Calu3 (cell line): ENCODE results near the gene KRTAP10-6. TPM values are rescaled to one million over a fixed set of nuclear protein-coding genes. Genes with fewer than 3 reads are reported as not detected.
A peak's percentile ranks its signal among the peaks of the same experiment; 100 is the strongest.
"Not testable (repeated sequence)": the region's sequence is repeated elsewhere in the genome, so short reads cannot be mapped to it uniquely, and the experiment has no call there.

Experiments used
- Bru-seq: library from RNA; stranded (reverse); fragments of 400-500 nt; gene quantifications from one replicate; lab custom pipeline; 2021; lab: Mats Ljungman, UMichigan
- BruChase-seq, 2 experiments: library from RNA; stranded (reverse); fragments of 400-500 nt; gene quantifications; one replicate each; lab custom pipeline; 2021; lab: Mats Ljungman, UMichigan
- BruUV-seq: library from RNA; stranded (reverse); fragments of 400-500 nt; replicated peaks from 2 replicates; lab custom pipeline; 2021; lab: Mats Ljungman, UMichigan
- CTCF ChIA-PET: fragments of 300-600 bp; sonication (Branson Sonifier 250); formaldehyde crosslinking; loops from one replicate; lab custom pipeline; 2022; ENCODE audit warnings: antibody characterized with exemption; lab: Charles Lee
- DNase-seq: peaks from one replicate; pipeline ENCODE4 v3.0.0; 2022
- H3K27ac Mint-ChIP-seq: one replicate; pipeline ENCODE4 v1.8.0; 2022; ENCODE audit warnings: mixed read lengths; ENCODE audit not compliant: unreplicated experiment
- H3K27me3 Mint-ChIP-seq: one replicate; pipeline ENCODE4 v1.8.0; 2022; ENCODE audit warnings: mixed read lengths; ENCODE audit not compliant: unreplicated experiment
- H3K36me3 Mint-ChIP-seq: one replicate; pipeline ENCODE4 v1.8.0; 2022; ENCODE audit warnings: mild to moderate bottlenecking, moderate library complexity, mixed read lengths; ENCODE audit not compliant: insufficient read depth, unreplicated experiment
- H3K4me1 Mint-ChIP-seq: one replicate; pipeline ENCODE4 v1.8.0; 2022; ENCODE audit warnings: mild to moderate bottlenecking, low read depth, mixed read lengths; ENCODE audit not compliant: unreplicated experiment
- H3K4me3 Mint-ChIP-seq: one replicate; pipeline ENCODE4 v1.8.0; 2022; ENCODE audit warnings: mild to moderate bottlenecking, low read depth, moderate library complexity, mixed read lengths; ENCODE audit not compliant: unreplicated experiment
- H3K9me3 Mint-ChIP-seq: one replicate; pipeline ENCODE4 v1.8.0; 2022; ENCODE audit warnings: low read depth, mixed read lengths; ENCODE audit not compliant: unreplicated experiment
- CTCF ChIP-seq: fragments of 200-600 bp; IDR thresholded peaks from one replicate; pipeline ENCODE4 v1.8.0; 2022; ENCODE audit warnings: antibody characterized with exemption; ENCODE audit not compliant: unreplicated experiment
- intact Hi-C: fragments of 100-400 bp; cut with micrococcal nuclease; formaldehyde crosslinking; loops from one replicate; pipeline ENCODE4 v1.10.0; 2022; ENCODE audit not compliant: unreplicated experiment
- long read RNA-seq: library from polyadenylated mRNA; stranded (forward); transcript quantifications from one replicate; pipeline ENCODE4 v2.0.0, GENCODE V29; 2022
- total RNA-seq: library from RNA; stranded (reverse); gene quantifications from 2 replicates; pipeline ENCODE4 v1.2.3, GENCODE V29; 2022

The KRTAP10-6 gene
- total RNA-seq, result not detected in 2 replicates
- not detected for Bru-seq, nascent RNA
- not detected for BruChase-seq, experiment 1, labeled RNA remaining after a 6-hour chase
- not detected for BruChase-seq, experiment 2, labeled RNA remaining after a 2-hour chase
- long read RNA-seq, result 0 reads

DNA sequence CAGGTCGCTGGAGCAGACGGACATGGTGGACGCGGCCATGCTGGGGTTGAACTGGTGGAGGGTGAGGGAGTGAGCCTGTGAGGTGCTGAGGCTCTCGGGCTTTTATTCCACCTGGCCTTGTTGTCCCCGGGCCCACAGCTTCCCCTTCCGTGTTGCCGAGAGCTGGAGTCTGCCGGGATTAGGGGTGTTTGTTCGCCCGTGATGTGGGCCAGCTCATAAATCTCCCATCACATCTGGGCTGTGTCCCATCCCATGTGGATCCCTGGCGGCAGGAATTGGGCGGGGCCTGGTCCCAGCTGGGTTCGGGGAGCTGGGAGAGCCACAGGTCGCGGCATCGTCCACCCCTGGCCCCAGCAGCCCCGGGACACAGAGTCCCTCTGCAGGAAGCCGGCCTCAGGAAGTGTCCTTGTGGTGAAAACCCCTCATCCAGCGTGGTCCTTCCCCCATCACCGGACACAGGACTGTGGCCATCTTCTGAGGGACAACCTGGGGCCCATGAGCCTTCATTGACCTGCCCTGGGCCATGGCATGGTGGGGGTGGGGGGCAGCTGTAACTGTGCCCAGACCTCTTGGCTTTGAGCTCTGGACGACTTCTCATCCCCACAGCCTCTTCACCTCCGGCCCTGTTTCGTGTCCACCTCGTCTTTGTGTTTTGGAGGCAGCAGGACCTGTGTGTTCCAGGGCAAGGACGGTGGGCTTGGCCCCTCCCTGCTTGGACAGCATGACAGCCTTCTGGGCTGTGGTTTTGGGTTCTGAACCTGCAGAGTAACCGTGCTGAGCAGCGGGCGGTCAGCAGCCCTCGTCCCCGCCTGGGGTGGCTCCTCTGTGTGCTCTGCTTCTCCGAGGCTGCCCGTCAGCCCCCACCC, at the start of gene KRTAP10-6:
TSS of gene KRTAP10-6 (minus strand) at position 60 of the 866 bp plus-strand sequence. CDS start at position 39, 21 bp downstream.
- H3K36me3 Mint-ChIP-seq, result peaks cover 5% of the 10 kb centered on the region
- peak within 1 kb of the TSS; percentile 52 for H3K4me3 Mint-ChIP-seq
- intact Hi-C loops, result no loop called here
- CTCF ChIA-PET, result interaction anchor here (0.8 to 1.3 kb wide), 2 partner anchors 19 to 42 kb away, joined by 3 read pairs; partner anchors contain the start of gene KRTAP10-4
- H3K27ac Mint-ChIP-seq, result no peak within 1 kb of the TSS
- DNase-seq, result no peak
- H3K4me1 Mint-ChIP-seq, result no peaks in the 10 kb centered on the region
- no peaks in the 10 kb centered on the region for H3K9me3 Mint-ChIP-seq
- H3K27me3 Mint-ChIP-seq, result peaks cover 82% of the 10 kb centered on the region
- TF ChIP-seq CTCF, result no peak
- BruUV-seq, result no TSS peak

DNA sequence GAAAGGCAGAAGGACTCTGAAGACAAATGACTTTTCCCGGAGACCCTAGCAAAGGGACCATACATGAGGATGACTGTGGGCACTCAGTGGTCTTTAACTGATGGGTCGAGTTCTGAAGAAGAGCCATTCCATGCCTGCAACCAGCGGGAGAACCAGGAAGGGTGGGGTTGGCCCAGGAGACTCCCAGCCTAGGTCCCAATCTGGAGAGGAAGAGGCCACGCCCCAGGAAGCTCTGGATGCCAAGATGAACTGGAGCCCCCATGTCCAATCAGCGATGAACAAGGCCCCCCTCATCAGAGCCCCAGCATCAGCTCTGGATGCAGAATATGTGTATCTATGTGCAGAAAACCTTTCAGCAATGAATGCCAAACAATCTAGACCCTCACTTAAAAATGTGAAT, 48.5 kb upstream of the KRTAP10-6 start:
- TF ChIP-seq CTCF, result no peak
- BruUV-seq, result no TSS peak
- H3K9me3 Mint-ChIP-seq, result peaks cover 13% of the 10 kb centered on the region
- intact Hi-C loops, result no loop called here
- CTCF ChIA-PET, result no interaction called here
- H3K36me3 Mint-ChIP-seq, result no peaks in the 10 kb centered on the region
- H3K27me3 Mint-ChIP-seq, result peaks cover 88% of the 10 kb centered on the region
- no peak overlapping the region for H3K27ac Mint-ChIP-seq
- no peak for DNase-seq
- H3K4me3 Mint-ChIP-seq, result no peak overlapping the region
- no peaks in the 10 kb centered on the region for H3K4me1 Mint-ChIP-seq

DNA sequence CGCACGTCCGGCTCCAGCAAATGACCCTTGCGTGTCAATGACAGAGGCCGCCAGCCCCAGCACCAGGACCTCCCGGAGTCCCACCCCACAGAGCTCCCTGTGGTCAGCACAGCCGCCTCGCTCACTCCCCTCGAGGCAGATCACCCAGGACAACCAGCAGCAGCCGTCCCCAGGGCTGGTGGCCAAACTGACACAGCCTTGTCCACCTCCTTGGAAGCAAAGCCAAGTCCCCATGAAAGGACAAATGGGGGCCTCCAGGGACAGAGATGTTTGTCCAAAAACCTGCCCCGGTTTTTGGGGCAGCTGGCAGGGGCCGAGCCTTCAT, 47.0 kb upstream of the KRTAP10-6 start:
- H3K4me1 Mint-ChIP-seq, result no peaks in the 10 kb centered on the region
- DNase-seq, result no peak
- no peak overlapping the region for H3K4me3 Mint-ChIP-seq
- peaks cover 5% of the 10 kb centered on the region for H3K9me3 Mint-ChIP-seq
- H3K27me3 Mint-ChIP-seq, result peaks cover 87% of the 10 kb centered on the region
- H3K27ac Mint-ChIP-seq, result no peak overlapping the region
- TF ChIP-seq CTCF, result no peak
- H3K36me3 Mint-ChIP-seq, result no peaks in the 10 kb centered on the region
- CTCF ChIA-PET, result no interaction called here
- intact Hi-C loops, result no loop called here
- no TSS peak for BruUV-seq

GRCh38 chr21:44638506-44639330, 46.4 kb upstream of the KRTAP10-6 start:
- DNase-seq, H3K4me1 Mint-ChIP-seq, H3K9me3 Mint-ChIP-seq, H3K27ac Mint-ChIP-seq, H3K4me3 Mint-ChIP-seq, BruUV-seq, intact Hi-C loops, H3K36me3 Mint-ChIP-seq, CTCF ChIA-PET: not testable (repeated sequence)
- peaks cover 89% of the 10 kb centered on the region for H3K27me3 Mint-ChIP-seq

GRCh38 chr21:44637851-44638348, 45.6 kb upstream of the KRTAP10-6 start:
- H3K4me3 Mint-ChIP-seq, H3K27ac Mint-ChIP-seq, intact Hi-C loops: not testable (repeated sequence)

More at GRCh38 chr21:44637851-44638348, 45.6 kb upstream of the KRTAP10-6 start:
- peaks cover 92% of the 10 kb centered on the region for H3K27me3 Mint-ChIP-seq
- H3K36me3 Mint-ChIP-seq, H3K9me3 Mint-ChIP-seq, DNase-seq, BruUV-seq, H3K4me1 Mint-ChIP-seq, CTCF ChIA-PET: not testable (repeated sequence)
